D341Med (cell line): ENCODE measurements around the gene FBXL19.
"Not testable (repeated sequence)": the region's sequence is repeated elsewhere in the genome, so short reads cannot be mapped to it uniquely, and the experiment has no call there.

Experiments
- DNase-seq: peaks from one replicate; pipeline ENCODE4 v3.0.0; 2012; ENCODE audit warnings: low spot score

FBXL19 gene

GRCh38 chr16:30923554-30924075, at the start of gene FBXL19:
FBXL19 (plus strand) TSS chr16:30923572; CDS start chr16:30925755, 2,183 bp downstream.
- DNase-seq: peak; percentile 72

- DNase-seq: no peak
Observed at GRCh38 chr16:30874244-30874820, 49.0 kb upstream of the FBXL19 start.

DNA sequence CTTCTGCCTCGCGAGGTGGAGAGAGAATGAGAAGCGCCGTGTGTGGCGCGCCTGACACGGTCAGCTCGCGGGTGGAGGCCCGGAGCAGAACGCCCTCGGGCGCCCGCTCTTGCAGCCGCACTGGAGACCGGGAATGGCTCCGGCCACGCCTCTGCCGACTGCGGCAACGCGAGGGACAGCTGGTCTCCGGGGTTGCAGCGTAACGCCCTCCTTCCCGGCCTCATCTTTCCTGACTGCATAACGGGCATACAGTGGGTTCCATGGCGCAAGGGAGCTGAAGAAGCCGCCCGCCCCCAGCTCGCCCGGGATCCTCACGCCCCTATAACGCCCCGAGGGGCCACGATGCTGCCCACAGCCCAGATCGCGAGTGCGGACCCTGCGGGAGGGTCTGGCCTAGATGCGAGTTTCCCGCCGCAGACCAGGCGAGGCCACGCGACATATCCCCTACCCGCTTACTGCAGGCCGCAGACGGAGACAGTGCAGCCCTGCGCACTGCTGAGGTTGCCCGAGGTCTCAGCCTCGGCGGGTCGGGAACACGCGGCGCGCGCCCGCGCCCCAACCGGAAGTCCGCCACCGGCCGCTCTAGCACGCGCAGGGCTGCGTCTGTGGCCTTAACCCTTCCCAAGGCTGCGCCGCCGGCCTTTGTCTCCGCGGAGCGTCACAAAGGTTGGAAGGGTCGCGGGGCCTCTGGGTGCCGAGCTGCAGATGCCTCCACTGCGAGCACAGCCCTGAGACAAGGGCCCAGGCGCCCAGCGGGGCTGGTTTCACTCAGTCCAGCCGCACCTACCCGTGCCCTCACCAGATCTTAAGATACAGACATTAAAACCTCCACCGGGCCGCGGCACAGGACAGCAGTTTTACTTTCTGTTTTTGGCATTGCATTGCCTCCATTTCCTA, 48.3 kb upstream of the FBXL19 start:
- DNase-seq: peak; percentile 95

- peak; percentile 50 for DNase-seq
Observed at GRCh38 chr16:30875871-30876801, 47.2 kb upstream of the FBXL19 start.

GRCh38 chr16:30876867-30877266, 46.5 kb upstream of the FBXL19 start:
- no peak for DNase-seq

DNA sequence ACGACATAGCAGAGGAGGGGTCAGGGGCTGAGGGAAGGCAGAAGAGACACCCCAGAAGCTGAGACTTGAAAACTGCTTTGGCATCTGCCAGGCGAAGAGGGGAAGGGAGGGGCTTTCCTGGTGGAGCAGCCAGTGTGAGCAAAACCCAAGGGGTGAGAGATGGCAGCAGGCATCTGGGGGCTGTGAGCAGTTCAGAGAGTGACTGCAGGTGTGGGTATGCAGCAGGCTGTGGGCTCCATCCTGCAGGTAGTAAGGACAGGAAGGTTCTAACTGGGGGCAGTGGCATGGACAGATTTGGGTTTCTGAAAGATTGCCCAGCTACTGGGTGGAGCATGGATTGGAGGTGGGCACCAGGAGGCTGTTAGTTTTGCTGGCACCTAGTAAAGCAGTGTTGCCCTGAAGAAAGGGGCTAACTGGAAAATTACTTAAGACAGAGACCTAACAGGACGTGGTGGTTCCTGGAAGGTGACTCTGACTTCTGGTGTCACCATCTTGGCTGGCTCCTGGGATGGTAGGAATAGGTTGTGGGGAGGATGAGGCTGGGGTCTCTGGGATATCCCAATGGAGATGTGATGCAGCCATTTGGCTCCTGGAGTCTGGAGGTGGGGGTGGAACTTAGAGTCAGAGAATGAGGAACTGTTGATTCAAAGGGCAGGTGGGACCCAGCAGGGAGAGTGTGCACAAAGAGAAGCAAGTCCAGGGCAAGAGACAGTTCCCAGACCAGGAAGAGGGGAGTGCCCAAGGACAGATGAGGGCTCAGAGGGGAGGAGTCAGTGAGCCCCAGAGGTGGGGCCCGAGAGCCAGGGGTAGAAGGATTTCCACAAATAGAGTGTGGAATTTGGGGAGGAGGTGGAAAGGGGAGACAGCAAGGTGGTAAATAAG, 40.7 kb upstream of the FBXL19 start:
- no peak for DNase-seq

DNA sequence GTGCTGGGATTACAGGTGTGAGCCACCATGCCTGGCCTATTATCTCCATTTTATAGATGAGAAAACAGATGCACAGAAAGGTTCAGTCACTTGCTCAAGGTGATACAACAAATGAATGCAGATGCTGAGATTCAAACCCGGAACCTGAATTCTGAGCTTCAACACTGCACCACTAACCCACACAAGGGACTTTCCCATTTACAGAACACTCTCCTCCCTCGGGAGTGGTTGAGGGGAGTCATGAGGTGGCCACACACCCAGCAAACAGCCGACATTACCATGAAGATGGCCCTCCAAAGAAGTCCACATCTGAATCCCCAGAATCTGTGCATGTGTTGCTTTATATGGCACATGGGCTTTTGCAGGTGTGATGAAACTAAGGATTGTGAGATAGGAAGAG, 38.6 kb upstream of the FBXL19 start:
- DNase-seq: no peak

DNA sequence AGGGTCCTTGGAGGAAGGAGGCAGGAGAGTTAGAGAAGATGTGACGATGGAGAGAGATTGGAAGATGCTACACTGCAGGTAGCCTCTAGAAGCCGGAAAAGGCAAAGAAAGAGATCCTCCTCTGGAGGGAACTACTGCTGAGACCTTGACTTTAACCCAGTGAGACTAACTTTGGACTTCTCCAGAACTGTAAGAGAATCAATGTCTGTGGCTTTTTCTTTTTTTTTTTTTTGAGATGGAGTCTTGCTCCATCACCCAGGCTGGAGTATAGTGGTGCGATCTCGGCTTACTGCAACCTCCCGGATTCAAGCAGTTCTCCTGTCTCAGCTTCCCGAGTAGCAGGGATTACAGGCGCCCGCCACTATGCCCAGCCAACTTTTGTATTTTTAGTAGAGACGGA, 38.2 kb upstream of the FBXL19 start:
- DNase-seq: no peak

DNA sequence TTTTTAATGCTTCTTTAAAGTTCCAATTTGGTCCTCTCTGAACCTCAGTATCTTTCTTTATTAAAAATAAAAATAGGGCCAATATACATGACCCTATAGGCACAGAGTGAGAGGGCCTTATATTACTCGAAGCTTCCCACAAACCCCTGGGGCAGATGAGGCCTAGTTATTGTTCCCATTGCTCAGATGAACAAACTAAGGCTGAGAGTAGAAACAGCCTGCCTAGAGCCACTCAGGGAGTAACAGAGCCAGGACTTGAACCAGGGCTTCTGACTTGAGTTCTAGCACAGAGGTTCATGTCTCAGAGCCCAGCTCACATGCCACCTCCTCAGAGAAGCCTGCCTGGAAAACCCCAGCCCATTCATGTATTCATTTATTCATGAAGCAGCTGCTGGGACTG, 37.2 kb upstream of the FBXL19 start:
- no peak for DNase-seq

DNA sequence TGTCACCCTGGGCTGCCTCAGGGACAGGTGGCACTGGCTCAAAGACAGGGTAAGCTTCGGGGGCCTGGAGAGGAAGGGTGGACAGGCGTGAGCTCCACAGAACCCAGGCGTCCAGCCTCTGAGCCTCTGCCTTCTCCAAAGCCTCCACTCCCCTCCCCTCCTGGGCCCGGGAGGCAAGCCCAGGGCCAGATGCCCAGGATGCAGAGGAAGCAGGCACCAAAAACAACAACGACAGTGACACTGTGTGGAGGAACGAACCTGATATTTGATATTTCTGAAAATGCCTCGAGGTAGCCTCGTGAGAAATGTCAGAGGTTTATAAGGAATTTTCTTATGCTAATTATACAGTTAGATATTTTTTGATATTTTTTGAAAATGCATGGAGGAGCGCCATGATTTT, 35.4 kb upstream of the FBXL19 start:
- DNase-seq: no peak

DNA sequence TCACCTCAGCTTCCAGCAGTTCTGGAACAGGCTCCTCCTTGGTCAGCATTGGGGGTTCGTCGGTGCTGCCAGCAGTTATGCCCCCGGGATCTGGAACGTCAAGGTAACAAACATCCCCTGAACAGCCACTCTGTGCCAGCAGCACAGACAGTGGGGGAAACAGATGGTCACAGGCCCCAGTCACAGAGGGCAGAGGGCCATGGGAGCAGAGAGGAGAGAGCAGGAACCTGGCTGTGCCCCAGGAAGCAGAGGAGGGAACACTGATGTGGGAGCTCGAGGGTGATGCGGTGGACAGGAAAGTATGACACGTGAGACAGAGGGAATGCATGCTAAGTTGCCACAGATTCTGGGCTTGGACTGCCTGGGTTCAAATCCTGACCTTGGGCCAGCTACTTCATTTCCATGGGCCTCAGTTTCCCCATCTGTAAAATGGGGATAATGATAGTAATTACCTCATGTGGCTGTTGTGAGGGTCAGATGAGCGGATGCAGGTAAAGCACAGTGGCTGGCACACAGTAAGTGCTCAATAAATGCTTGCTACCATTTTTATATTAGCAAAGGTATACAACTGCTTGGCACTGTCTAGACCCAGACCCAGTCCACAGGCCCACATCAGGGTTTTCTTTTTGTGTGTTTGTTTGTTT, 34.4 kb upstream of the FBXL19 start:
- DNase-seq: no peak

GRCh38 chr16:30889721-30890120, 33.7 kb upstream of the FBXL19 start:
- DNase-seq: no peak

DNA sequence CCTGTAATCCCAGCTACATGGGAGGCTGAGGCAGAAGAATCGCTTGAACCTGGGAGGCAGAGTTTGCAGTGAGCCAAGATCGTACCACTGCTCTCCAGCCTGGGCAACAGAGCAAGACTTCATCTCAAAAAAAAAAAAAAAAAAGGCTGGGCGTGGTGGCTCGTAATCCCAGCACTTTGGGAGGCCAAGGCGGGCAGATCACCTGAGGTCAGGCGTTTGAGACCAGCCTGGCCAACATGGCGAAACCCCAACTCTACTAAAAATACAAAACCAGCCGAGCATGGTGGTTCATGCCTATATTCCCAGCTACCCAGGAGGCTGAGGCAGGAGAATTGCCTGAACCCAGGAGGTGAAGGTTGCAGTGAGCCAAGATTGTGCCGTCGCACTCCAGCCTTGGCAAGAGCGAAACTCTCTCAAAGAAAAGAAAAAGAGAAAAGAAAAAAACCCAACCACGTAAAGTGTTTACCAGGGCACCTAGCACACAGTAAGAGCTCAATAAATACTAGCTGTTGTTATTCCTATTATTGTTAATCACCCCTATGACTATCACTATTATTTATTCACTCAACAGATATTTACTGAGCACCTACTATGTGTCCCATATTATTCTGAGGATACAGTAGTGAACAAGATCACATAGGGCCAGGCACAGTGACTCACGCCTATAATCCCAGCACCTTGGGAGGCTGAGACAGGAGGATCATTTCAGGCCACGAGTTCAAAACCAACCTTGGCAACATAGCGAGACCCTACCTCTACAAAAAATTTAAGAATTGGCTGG, 32.1 kb upstream of the FBXL19 start:
- DNase-seq: not testable (repeated sequence)

DNA sequence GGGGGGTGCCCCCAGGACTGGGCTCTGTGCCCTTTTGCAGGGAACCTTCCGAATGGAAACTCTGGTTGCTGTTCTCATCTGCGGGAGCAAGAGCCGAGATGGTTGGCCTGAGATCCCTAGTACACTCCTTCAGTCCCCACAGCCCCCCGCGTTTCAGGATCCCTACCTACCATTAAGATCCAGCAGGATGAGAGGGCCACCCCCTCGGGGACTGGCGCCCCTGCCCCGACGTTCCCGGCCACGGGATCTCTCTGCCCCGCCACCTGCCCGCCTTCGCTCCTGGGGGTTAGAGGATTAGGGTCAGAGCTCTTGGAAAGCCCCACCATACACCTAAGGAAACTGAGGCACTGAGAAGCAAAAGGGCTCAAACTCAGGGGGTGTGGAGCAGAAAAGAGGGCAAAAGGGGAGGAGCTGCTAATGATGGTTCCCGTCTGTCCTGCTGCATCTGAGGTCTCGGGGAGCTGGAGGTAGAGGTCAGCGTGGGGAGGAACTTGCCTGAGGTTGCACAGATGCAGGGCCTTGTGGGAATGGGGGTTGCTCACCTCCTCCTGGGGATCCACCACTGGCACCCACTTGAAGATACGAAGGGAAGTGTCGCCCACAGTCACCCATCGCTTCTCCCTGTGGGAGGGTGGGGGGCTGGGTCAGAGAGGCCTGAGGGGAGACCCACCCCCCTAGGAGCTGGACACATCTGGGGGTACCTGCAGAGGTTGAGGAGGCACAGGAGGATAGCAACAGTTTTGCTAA, 30.5 kb upstream of the FBXL19 start:
- no peak for DNase-seq

- no peak for DNase-seq
Observed at GRCh38 chr16:30893417-30893743, 30.0 kb upstream of the FBXL19 start.

GRCh38 chr16:30893744-30894539, 29.4 kb upstream of the FBXL19 start, which contains the start of gene BCL7C:
BCL7C (minus strand) TSS chr16:30894077; CDS start chr16:30893944, 133 bp downstream.
- DNase-seq: peak; percentile 92

DNA sequence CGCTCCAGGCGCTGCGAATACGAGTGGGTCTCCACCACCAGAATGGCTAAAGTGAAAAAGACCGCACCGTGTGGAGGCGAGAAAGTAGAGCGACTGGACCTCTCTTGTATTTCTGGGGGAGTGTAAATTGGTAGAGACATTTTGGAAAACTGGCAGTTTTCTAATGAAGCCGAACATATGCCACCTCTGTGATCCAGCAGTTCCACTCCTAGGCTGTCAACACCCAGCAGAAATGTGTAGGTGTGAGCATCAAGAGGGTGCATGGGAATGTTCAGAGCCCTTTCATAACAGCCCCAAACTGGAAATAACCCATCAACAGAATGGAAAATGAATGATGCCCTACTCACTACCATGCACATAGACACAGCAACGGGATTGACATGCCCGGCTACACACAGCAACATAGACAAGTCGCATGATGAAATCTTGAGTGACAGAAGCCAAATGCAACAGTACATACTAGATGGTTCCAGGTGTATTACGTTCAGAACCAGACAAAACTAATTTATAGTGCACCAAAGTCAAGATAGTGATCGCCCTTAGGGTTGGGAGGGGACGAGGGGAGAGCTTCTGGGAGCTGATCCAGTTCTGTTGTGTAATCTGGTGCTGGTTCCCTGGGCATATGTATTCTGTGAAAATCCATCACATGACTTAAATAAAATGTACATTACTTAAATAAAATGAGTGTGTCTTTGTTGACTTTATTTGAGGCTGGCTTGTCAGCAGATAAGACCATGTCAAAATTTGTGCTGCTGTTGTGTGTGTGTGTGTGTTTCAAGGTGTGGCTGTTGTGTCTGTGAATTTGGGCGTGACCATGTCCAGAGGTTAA, 28.6 kb upstream of the FBXL19 start:
- no peak for DNase-seq
